T-cell (primary cell): ENCODE measurements around the gene SGF29. TPM values are rescaled to one million over a fixed set of nuclear protein-coding genes. Genes with fewer than 3 reads are reported as not detected.
A peak's percentile ranks its signal among the peaks of the same experiment; 100 is the strongest.
"Not testable (repeated sequence)": the region's sequence is repeated elsewhere in the genome, so short reads cannot be mapped to it uniquely, and the experiment has no call there.

Experiments used
- ATAC-seq, 4 experiments: fragments of 200-7000 bp in 3 of 4; fragments of 150-1000 bp in 1 of 4; cut with Tn5 transposase; replicated peaks in 1 of 4; 1 replicate in 3 of 4; 2 replicates in 1 of 4; pipeline ENCODE4 v1.10.0; 2021; ENCODE audit warnings: moderate library complexity in 3 of 4, mild to moderate bottlenecking in 2 of 4, moderate number of reproducible peaks in 1 of 4
- CTCF ChIA-PET, 2 donors: fragments of 300-600 bp; sonication (Branson Sonifier 250); formaldehyde crosslinking; loops; one replicate each; lab custom pipeline; 2022; ENCODE audit warnings: antibody characterized with exemption in 2 of 2; lab: Charles Lee
- POLR2A ChIA-PET, 2 donors: fragments of 300-600 bp; sonication (Branson Sonifier 250); formaldehyde crosslinking; loops; one replicate each; lab custom pipeline; 2022; ENCODE audit warnings: antibody characterized with exemption in 2 of 2; lab: Charles Lee
- DNase-seq, 35 experiments: peaks; one replicate each; pipeline versions ENCODE4 v3.0.0 to v3.0.0-alpha.2; 2013 to 2023
- H3K27ac ChIP-seq: one replicate; pipeline ENCODE4 v1.5.1; 2013; ENCODE audit warnings: low read length
- H3K27me3 ChIP-seq, 2 experiments: replicated peaks in 1 of 2; 1 replicate in 1 of 2; 2 replicates in 1 of 2; pipeline versions ENCODE4 v1.6.1 to v1.7.0; 2013; ENCODE audit warnings: low read length in 1 of 2, mixed read lengths in 1 of 2; ENCODE audit not compliant: control insufficient read depth in 2 of 2, insufficient read depth in 2 of 2; ENCODE audit errors: extremely low read depth in 1 of 2
- H3K36me3 ChIP-seq, 2 donors: 1 replicate in 1 of 2; 2 replicates in 1 of 2; pipeline versions ENCODE4 v1.6.1 to v1.7.0; 2013; ENCODE audit warnings: low read length in 1 of 2; ENCODE audit not compliant: control insufficient read depth in 2 of 2, insufficient read depth in 1 of 2; ENCODE audit errors: extremely low read depth in 1 of 2
- H3K4me1 ChIP-seq, 2 experiments: 1 replicate in 1 of 2; 2 replicates in 1 of 2; pipeline versions ENCODE4 v1.6.1 to v1.7.0; 2013; ENCODE audit warnings: low read length in 2 of 2, mixed read lengths in 1 of 2; ENCODE audit not compliant: insufficient read depth in 2 of 2, control insufficient read depth in 1 of 2; ENCODE audit errors: extremely low read depth in 1 of 2
- H3K4me3 ChIP-seq, 2 donors: 1 replicate in 1 of 2; 2 replicates in 1 of 2; pipeline versions ENCODE4 v1.5.1 to v1.7.0; 2013; ENCODE audit warnings: mild to moderate bottlenecking in 2 of 2, low read length in 1 of 2, moderate library complexity in 1 of 2; ENCODE audit not compliant: control insufficient read depth in 1 of 2; ENCODE audit errors: extremely low read depth in 1 of 2
- H3K9me3 ChIP-seq: 2 replicates; pipeline ENCODE4 v1.7.0; 2013
- H3K27ac Mint-ChIP-seq, 2 donors: one replicate each; pipeline ENCODE4 v1.8.0; 2020 to 2021; ENCODE audit warnings: mild to moderate bottlenecking in 2 of 2, mixed read lengths in 2 of 2
- H3K27me3 Mint-ChIP-seq, 2 donors: one replicate each; pipeline ENCODE4 v1.8.0; 2021 to 2022; ENCODE audit warnings: mixed read lengths in 2 of 2
- H3K36me3 Mint-ChIP-seq: one replicate; pipeline ENCODE4 v1.8.0; 2021; ENCODE audit warnings: mixed read lengths
- H3K4me1 Mint-ChIP-seq, 3 donors: one replicate each; pipeline ENCODE4 v1.8.0; 2020 to 2022; ENCODE audit warnings: mixed read lengths in 3 of 3, mild to moderate bottlenecking in 1 of 3
- H3K4me3 Mint-ChIP-seq, 3 donors: one replicate each; pipeline ENCODE4 v1.8.0; 2020 to 2022; ENCODE audit warnings: mild to moderate bottlenecking in 3 of 3, mixed read lengths in 3 of 3, moderate library complexity in 3 of 3
- H3K9me3 Mint-ChIP-seq, 3 donors: one replicate each; pipeline ENCODE4 v1.8.0; 2020 to 2022; ENCODE audit warnings: mixed read lengths in 3 of 3
- WGBS: methylation state at CpG from one replicate; pipeline ENCODE4 v1.1.5; 2013; ENCODE audit warnings: missing lambda C conversion rate; ENCODE audit not compliant: insufficient coverage; 5-methylcytosine and 5-hydroxymethylcytosine counted together
- total RNA-seq, 35 experiments: library from RNA in 6 of 35; stranded (reverse) in 6 of 35; fragments of 120-200 nt in 1 of 35; gene quantifications; one replicate each; pipeline versions ENCODE4 v1.2.1 to v1.2.4 and lab custom pipeline; 2013 to 2026

The SGF29 gene
- total RNA-seq, 5 donors from 2014 or later (not counting 1 experiment from before 2014, with no cell fraction given) = 52.6 to 79.3 (median 74.6) TPM

DNA sequence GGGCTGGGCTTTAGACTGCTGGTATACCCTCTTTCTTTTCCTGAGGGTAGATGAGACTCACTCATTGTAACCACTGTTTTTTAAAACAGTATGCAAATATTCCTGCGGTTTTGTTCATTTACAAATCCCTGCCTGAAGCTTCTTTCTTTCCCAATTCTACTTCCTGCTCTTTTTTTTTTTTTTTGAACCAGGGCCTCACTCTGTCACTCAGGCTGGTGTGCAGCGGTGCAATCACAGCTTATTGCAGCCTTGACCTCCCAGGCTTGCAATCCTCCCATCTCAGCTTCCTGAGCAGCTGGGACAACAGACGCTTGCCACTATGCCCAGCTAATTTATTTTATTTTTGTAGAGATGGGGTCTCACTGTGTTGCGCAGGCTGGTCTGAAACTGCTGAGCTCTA, 64.2 kb downstream of the SGF29 start:
- Mint-ChIP-seq H3K9me3 (no peaks in the 10 kb centered on the region), H3K4me3 (no peak overlapping the region), H3K27me3 (no peaks in the 10 kb centered on the region), H3K27ac (no peak overlapping the region), H3K36me3 (peaks cover 3% of the 10 kb centered on the region), H3K4me1 (peaks cover 13 to 19% (median 15%) of the 10 kb centered on the region in 3 donors)
- POLR2A ChIA-PET = interaction anchor here in 1 of 2 donors (0.6 kb wide), 1 partner anchor 50 kb away, joined by 14 read pairs; no protein-coding TSS in a partner anchor
- Histone ChIP-seq H3K4me1 (peaks cover 0 to 8% of the 10 kb centered on the region in 2 experiments), H3K36me3 (peaks cover 0 to 3% of the 10 kb centered on the region in 2 donors), H3K9me3 (no peaks in the 10 kb centered on the region), H3K4me3 (no peak overlapping the region), H3K27me3 (no peaks in the 10 kb centered on the region), H3K27ac (no peak overlapping the region)
- ATAC-seq (no peak), DNase-seq (no peak)
- CTCF ChIA-PET = no interaction called here
- WGBS = no CpG with 5 or more reads among the region's 4 CpGs

DNA sequence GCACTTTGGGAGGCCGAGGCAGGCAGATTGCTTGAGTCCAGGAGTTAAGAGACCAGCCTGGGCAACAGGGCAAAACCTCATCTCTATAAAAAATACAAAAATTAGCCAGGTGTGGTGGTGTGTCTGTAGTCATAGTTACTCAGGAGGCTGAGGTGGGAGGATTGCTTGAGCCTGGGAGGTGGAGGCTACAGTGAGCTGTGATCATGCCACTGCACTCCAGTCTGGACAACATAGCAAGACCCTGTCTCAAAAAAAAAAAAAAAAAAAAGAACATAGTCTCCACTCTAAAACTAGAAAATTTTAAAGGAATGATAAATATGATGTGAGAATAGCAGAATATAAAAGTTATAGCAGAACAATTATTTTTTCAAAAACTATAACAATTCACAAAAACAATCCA, 66.6 kb downstream of the SGF29 start:
- no CpG with 5 or more reads among the region's 1 CpG for WGBS
- H3K27me3 ChIP-seq, H3K27ac ChIP-seq, H3K9me3 ChIP-seq, H3K9me3 Mint-ChIP-seq, POLR2A ChIA-PET, H3K36me3 Mint-ChIP-seq, CTCF ChIA-PET, H3K4me3 ChIP-seq, H3K4me3 Mint-ChIP-seq, H3K27me3 Mint-ChIP-seq, ATAC-seq, H3K36me3 ChIP-seq, DNase-seq: not testable (repeated sequence)
- Mint-ChIP-seq H3K4me1 (peaks cover 18 to 29% (median 20%) of the 10 kb centered on the region in 3 donors), H3K27ac (peak overlapping the region in 1 of 2 donors; percentile 28)
- peaks cover 0 to 16% of the 10 kb centered on the region in 2 experiments for H3K4me1 ChIP-seq

DNA sequence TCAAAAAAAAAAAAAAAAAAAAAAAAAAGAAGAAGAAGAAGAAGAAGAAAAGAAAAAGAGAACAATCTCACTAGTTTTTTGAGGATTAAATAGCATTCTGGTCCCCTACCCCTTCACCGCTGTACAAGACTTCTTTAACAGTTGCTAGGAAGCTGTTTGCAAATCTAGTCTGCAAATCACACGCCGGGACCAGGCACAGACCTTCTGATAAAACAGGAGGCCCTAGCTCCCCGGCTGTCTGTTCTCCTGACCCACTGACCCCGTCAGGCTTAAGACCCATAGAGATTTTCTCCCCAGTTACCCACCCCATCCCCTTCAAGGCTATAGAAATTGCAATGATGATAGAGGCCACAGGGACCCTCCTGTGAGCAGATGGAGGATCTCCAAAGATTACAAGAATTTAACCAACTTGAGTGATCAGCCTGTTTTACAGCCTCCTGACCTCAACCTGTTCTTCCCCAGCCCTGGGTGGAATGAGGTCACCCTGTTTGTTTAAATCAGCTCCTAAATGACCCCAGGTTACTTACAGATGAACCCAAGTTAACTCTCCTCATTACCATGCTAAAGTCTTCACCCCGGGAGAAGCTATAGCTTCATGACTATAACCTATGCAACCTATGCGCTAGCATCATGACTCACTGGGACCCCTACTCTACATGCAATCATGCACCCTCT, 67.9 kb downstream of the SGF29 start:
- Histone ChIP-seq H3K9me3 (no peaks in the 10 kb centered on the region), H3K4me3 (no peak overlapping the region), H3K36me3 (peaks cover 0 to 3% of the 10 kb centered on the region in 2 donors), H3K4me1 (peaks cover 0 to 16% of the 10 kb centered on the region in 2 experiments), H3K27ac (no peak overlapping the region), H3K27me3 (no peaks in the 10 kb centered on the region)
- H3K27ac Mint-ChIP-seq = peak overlapping the region; percentile 33 to 80
- 100% methylated on average over 2 of the region's 7 CpGs for WGBS
- peaks cover 17 to 29% (median 20%) of the 10 kb centered on the region in 3 donors for H3K4me1 Mint-ChIP-seq
- peaks cover 3% of the 10 kb centered on the region for H3K36me3 Mint-ChIP-seq
- H3K4me3 Mint-ChIP-seq = peak overlapping the region; percentile 76 to 84 (median 79)
- CTCF ChIA-PET = interaction anchor here in 1 of 2 donors (0.7 kb wide), 1 partner anchor 1452 kb away, joined by 9 read pairs; no protein-coding TSS in a partner anchor
- ATAC-seq (no peak), DNase-seq (no peak)
- H3K9me3 Mint-ChIP-seq = no peaks in the 10 kb centered on the region
- H3K27me3 Mint-ChIP-seq = peaks cover 0 to 2% of the 10 kb centered on the region in 2 donors
- POLR2A ChIA-PET = no interaction called here

DNA sequence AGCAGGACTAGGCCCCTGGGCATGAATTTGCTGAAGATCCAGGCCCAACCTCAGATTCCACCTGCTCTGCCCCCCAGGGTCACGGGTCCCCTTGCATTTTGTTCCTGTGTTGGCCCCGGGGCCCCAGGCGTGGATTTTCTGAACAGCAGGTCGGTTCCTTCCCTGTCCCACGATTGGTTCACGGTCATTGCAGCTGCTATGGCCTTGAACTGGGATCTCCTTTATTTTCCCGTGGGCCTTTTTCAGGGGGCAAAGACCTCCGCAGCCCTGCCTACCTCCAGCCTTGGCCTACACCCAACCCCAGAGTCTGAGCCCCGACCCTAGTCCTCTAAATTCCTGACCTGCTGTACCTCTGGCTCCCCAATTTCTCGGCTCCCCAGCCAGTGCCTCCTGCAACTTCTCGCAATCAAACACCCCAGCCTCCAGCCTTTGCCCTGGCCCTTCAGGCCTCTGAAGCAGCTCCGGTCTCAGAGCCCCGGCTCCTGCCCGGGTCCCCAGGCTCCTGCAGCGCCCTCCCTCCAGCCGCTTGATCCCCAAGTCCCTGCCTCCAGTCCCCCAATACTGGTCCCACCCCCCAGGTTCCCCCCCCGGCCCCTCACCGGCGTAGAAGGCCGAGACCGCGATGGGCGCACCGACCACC, 68.9 kb downstream of the SGF29 start:
- peak overlapping the region; percentile 78 to 80 for H3K27ac Mint-ChIP-seq
- CTCF ChIA-PET, H3K9me3 Mint-ChIP-seq, H3K27ac ChIP-seq, H3K36me3 ChIP-seq, H3K9me3 ChIP-seq, H3K27me3 ChIP-seq, H3K36me3 Mint-ChIP-seq, DNase-seq, H3K27me3 Mint-ChIP-seq: not testable (repeated sequence)
- ATAC-seq = peak; percentile 4 to 21 (median 14)
- WGBS = 48% methylated on average over 18 of the region's 24 CpGs
- H3K4me1 ChIP-seq = peaks cover 0 to 16% of the 10 kb centered on the region in 2 experiments
- peak overlapping the region; percentile 52 to 63 for H3K4me3 ChIP-seq
- POLR2A ChIA-PET = interaction anchor here (0.7 to 0.8 kb wide), 3 partner anchors 15 to 324 kb away, joined by 3 to 5 read pairs (median 3); no protein-coding TSS in a partner anchor
- peak overlapping the region; percentile 76 to 84 (median 79) for H3K4me3 Mint-ChIP-seq
- H3K4me1 Mint-ChIP-seq = peaks cover 17 to 29% (median 18%) of the 10 kb centered on the region in 3 donors

DNA sequence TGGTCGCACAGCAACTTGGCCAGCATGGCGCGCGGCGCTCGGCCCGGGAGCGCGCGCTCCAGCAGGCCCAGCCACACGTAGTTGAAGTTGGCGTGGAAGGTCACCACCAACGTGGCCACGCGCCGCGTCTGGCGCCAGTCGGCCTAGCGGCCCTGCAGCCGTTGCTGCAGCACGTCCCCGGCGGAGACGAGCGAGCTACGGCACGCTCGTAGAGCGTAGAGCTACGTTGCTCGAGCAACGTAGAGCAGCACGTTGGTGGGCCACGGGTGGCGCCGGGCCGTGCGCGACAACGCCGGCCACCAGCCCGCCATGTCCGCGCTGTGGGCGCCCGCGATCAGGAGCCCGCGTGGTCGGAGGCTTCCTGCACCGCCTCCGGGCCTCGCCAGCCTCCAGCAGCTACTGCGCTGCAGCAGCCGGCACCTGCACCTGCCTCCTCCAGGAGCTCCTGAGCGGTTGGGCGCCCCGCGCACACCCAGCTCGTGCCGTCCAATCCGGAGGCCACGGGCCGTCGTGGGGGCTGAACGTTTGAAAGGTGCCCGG, 69.5 kb downstream of the SGF29 start:
- WGBS = under 1% methylated on average over 58 of the region's 68 CpGs
- H3K9me3 ChIP-seq = no peaks in the 10 kb centered on the region
- no peaks in the 10 kb centered on the region for H3K36me3 Mint-ChIP-seq
- H3K4me1 Mint-ChIP-seq = peaks cover 17 to 29% (median 18%) of the 10 kb centered on the region in 3 donors
- H3K27me3 ChIP-seq = peaks cover 0 to 2% of the 10 kb centered on the region in 2 experiments
- peaks cover 2 to 5% of the 10 kb centered on the region in 2 donors for H3K27me3 Mint-ChIP-seq
- peaks cover 0 to 16% of the 10 kb centered on the region in 2 experiments for H3K4me1 ChIP-seq
- peak overlapping the region; percentile 43 to 61 for H3K27ac Mint-ChIP-seq
- DNase-seq (peak; percentile 44 to 77 (median 64)), ATAC-seq (peak; percentile 93 to 99 (median 96))
- peaks cover 0 to 3% of the 10 kb centered on the region in 2 donors for H3K36me3 ChIP-seq
- ChIA-PET CTCF (no interaction called here), POLR2A (interaction anchor here (0.5 to 0.8 kb wide), 4 partner anchors 13 to 325 kb away, joined by 3 to 17 read pairs (median 4); partner anchors contain the start of gene SULT1A1 (in 1 of the 2))
- H3K4me3 ChIP-seq = peak overlapping the region; percentile 52 to 63
- no peaks in the 10 kb centered on the region for H3K9me3 Mint-ChIP-seq
- peak overlapping the region; percentile 76 to 84 (median 79) for H3K4me3 Mint-ChIP-seq
- no peak overlapping the region for H3K27ac ChIP-seq

DNA sequence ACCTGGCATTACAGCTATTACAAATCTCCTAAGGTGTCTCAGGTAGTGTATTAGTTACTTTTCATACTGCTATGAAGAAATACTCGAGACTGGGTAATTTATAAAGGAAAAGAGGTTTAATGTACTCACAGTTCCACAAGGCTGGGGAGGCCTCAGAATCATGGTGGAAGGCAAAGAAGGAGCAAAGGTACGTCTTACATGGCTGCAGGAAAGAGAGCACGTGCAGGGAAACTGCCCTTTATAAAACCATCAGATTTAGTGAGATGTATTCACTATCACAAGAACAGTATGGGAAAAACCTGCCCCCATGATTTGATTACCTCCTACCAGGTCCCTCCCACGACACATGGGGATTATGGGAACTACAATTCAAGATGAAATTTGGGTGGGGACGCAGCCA, 77.2 kb downstream of the SGF29 start:
- H3K9me3 Mint-ChIP-seq = not testable (repeated sequence)
- no CpG with 5 or more reads among the region's 5 CpGs for WGBS

More for the DNA sequence above, 77.2 kb downstream of the SGF29 start:
- H3K9me3 ChIP-seq, H3K4me3 ChIP-seq, CTCF ChIA-PET, H3K36me3 Mint-ChIP-seq, POLR2A ChIA-PET, DNase-seq, H3K4me1 Mint-ChIP-seq, ATAC-seq, H3K27me3 Mint-ChIP-seq, H3K36me3 ChIP-seq, H3K4me1 ChIP-seq, H3K27ac Mint-ChIP-seq, H3K4me3 Mint-ChIP-seq, H3K27ac ChIP-seq, H3K27me3 ChIP-seq: not testable (repeated sequence)
